Measurements from ENCODE around the gene NR1D1. TPM values are rescaled to one million over a fixed set of nuclear protein-coding genes. Genes with fewer than 3 reads are reported as not detected.

The NR1D1 gene
- total and polyA plus RNA-seq, 8 donors: 4.8 to 17.5 (median 11.3) TPM

GRCh38 chr17:40056379-40057015 lies 43.9 kb downstream of the NR1D1 start:
- no peak overlapping the region for H3K27ac ChIP-seq
- no peaks in the 10 kb centered on the region for H3K27me3 ChIP-seq
- H3K9me3 ChIP-seq: no peaks in the 10 kb centered on the region
- intact Hi-C loops (cut with DNase I): no loop called here
- no peak for DNase-seq
- no peak for ATAC-seq
- no peak for TF ChIP-seq CTCF (IDR thresholded peaks at IDR 0.05)
- FAIRE-seq: no peak
- no peak overlapping the region for H3K4me3 ChIP-seq
- 67 to 78% methylated on average over 6 of the region's 6 CpGs for WGBS, 2 donors
- H3K36me3 ChIP-seq: peaks cover 0 to 5% (median 0%) of the 10 kb centered on the region in 3 donors
- peaks cover 0 to 4% (median 0%) of the 10 kb centered on the region in 3 donors for H3K4me1 ChIP-seq

Other genes starting within 250 kb of the NR1D1 start
- 1 to 10 TPM in 2 of 6 donors, under 1 TPM in 4; 0.32 to 1.2 (median 0.84) TPM for gene IKZF3, start 236.3 kb downstream of the NR1D1 start, total RNA-seq
- under 1 TPM; 0.12 to 0.15 TPM for gene IKZF3, start 236.3 kb downstream of the NR1D1 start, polyA plus RNA-seq
- not detected for gene ZPBP2, start 232.4 kb downstream of the NR1D1 start, total RNA-seq
- not detected for gene ZPBP2, start 232.4 kb downstream of the NR1D1 start, polyA plus RNA-seq
- 1 to 10 TPM; 2.5 to 9.9 (median 6.6) TPM for gene GSDMB, start 182.0 kb downstream of the NR1D1 start, total RNA-seq
- 10 to 100 TPM; 16.9 to 23.6 TPM for gene GSDMB, start 182.0 kb downstream of the NR1D1 start, polyA plus RNA-seq
- gene ORMDL3, start 173.0 kb downstream of the NR1D1 start, total RNA-seq: 10 to 100 TPM; 45.0 to 78.1 (median 61.6) TPM
- gene ORMDL3, start 173.0 kb downstream of the NR1D1 start, polyA plus RNA-seq: 10 to 100 TPM; 36.4 to 44.0 TPM
- not detected for gene LRRC3C, start 172.9 kb downstream of the NR1D1 start, total RNA-seq
- not detected for gene LRRC3C, start 172.9 kb downstream of the NR1D1 start, polyA plus RNA-seq
- gene GSDMA, start 137.6 kb downstream of the NR1D1 start, total RNA-seq: under 1 TPM in 2 of 6 donors, not detected in 4; 0.09 to 0.73 TPM
- not detected for gene GSDMA, start 137.6 kb downstream of the NR1D1 start, polyA plus RNA-seq
- 10 to 100 TPM; 34.2 to 43.5 (median 39.5) TPM for gene PSMD3, start 119.8 kb downstream of the NR1D1 start, total RNA-seq
- 10 to 100 TPM; 32.0 to 41.7 TPM for gene PSMD3, start 119.8 kb downstream of the NR1D1 start, polyA plus RNA-seq
- gene CSF3, start 85.1 kb downstream of the NR1D1 start, total RNA-seq: under 1 TPM in 2 of 6 donors, not detected in 4; 0.16 to 0.20 TPM
- gene CSF3, start 85.1 kb downstream of the NR1D1 start, polyA plus RNA-seq: 1 to 10 TPM in 1 of 2 donors, under 1 TPM in 1; 0.27 to 3.5 TPM
- gene MED24, start 46.2 kb downstream of the NR1D1 start, total RNA-seq: 10 to 100 TPM; 22.1 to 43.7 (median 29.1) TPM
- gene MED24, start 46.2 kb downstream of the NR1D1 start, polyA plus RNA-seq: 10 to 100 TPM; 58.5 to 60.1 TPM
- gene THRA, start 37.6 kb downstream of the NR1D1 start, total RNA-seq: 10 to 100 TPM; 13.8 to 28.1 (median 20.6) TPM
- gene THRA, start 37.6 kb downstream of the NR1D1 start, polyA plus RNA-seq: 10 to 100 TPM; 22.4 to 35.7 TPM
- gene MSL1, start 21.4 kb upstream of the NR1D1 start, total RNA-seq: 10 to 100 TPM; 21.0 to 44.6 (median 29.2) TPM
- 100 to 1,000 TPM in 1 of 2 donors, 10 to 100 TPM in 1; 71.0 to 105 TPM for gene MSL1, start 21.4 kb upstream of the NR1D1 start, polyA plus RNA-seq
- gene CASC3, start 39.9 kb upstream of the NR1D1 start, total RNA-seq: 10 to 100 TPM; 31.3 to 46.2 (median 40.8) TPM
- gene CASC3, start 39.9 kb upstream of the NR1D1 start, polyA plus RNA-seq: 10 to 100 TPM; 35.2 to 42.3 TPM
- gene RAPGEFL1, start 76.9 kb upstream of the NR1D1 start, total RNA-seq: 1 to 10 TPM; 2.6 to 4.9 (median 4.2) TPM
- 10 to 100 TPM in 1 of 2 donors, 1 to 10 TPM in 1; 8.0 to 10.6 TPM for gene RAPGEFL1, start 76.9 kb upstream of the NR1D1 start, polyA plus RNA-seq
- 10 to 100 TPM; 11.8 to 21.7 (median 14.6) TPM for gene WIPF2, start 118.7 kb upstream of the NR1D1 start, total RNA-seq
- gene WIPF2, start 118.7 kb upstream of the NR1D1 start, polyA plus RNA-seq: 1 to 10 TPM; 6.3 to 9.5 TPM
- 1 to 10 TPM in 5 of 6 donors, under 1 TPM in 1; 0.71 to 3.3 (median 2.0) TPM for gene CDC6, start 187.3 kb upstream of the NR1D1 start, total RNA-seq
- gene CDC6, start 187.3 kb upstream of the NR1D1 start, polyA plus RNA-seq: 1 to 10 TPM in 1 of 2 donors, under 1 TPM in 1; 0.75 to 1.1 TPM
- gene RARA, start 208.6 kb upstream of the NR1D1 start, total RNA-seq: 10 to 100 TPM in 3 of 6 donors, 1 to 10 TPM in 3; 6.8 to 19.7 (median 10.1) TPM
- 10 to 100 TPM; 14.7 to 15.0 TPM for gene RARA, start 208.6 kb upstream of the NR1D1 start, polyA plus RNA-seq

Data from pancreas (tissue), 10 donors.